Astrocyte of the hippocampus (primary cell): Measurements from ENCODE around the gene NEUROD1.
A peak's percentile ranks its signal among the peaks of the same experiment; 100 is the strongest.
"Not testable (repeated sequence)": the region's sequence is repeated elsewhere in the genome, so short reads cannot be mapped to it uniquely, and the experiment has no call there.

Source experiments
- DNase-seq: peaks from one replicate; pipeline ENCODE4 v3.0.0; 2011; ENCODE audit warnings: low read depth, low spot score

NEUROD1 gene

GRCh38 chr2:181680055-181680936 is at the start of gene NEUROD1:
NEUROD1 (minus strand) TSS chr2:181680517; CDS start chr2:181678860, 1,657 bp downstream.
- no peak for DNase-seq

GRCh38 chr2:181725476-181725875 is 45.2 kb upstream of the NEUROD1 start:
- no peak for DNase-seq

DNA sequence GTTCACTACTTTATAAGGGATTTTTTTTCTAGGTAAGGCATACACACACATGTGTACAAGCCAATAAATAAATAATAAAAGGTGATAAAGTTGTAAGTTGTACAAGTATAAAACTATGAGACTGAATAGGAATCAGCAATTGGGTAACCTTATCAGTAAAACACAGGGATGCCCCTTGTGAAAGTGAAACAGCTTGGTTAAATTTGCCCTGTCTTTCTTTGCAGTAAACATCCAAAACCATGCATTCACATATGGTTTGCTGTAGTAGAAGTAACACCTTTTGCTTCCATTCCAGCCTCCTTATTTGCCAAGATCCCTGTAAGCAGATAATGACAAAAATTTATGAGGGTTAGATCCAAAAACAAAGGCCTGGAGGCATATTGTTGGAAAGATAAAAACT is 44.3 kb upstream of the NEUROD1 start:
- DNase-seq: no peak

DNA sequence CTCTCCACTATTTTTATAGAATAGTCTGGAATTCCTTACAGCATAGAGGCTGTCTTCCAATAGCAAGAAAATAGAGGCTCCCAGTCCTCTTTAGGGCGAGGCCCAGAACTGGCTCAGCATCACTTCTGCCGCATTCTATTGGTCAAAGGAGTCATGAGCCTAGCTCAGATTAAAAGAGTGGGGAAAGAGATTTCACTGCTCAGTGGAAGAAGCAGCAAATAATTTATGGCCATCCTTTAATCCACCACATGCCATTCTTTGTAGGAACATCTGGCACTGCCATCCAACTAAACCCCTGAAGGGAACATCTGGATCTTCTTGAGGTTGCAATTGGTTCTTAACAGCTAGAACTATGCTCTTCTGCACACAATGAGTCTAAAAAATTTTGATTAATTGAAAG is 43.4 kb upstream of the NEUROD1 start:
- DNase-seq: no peak

- peak; percentile 88 for DNase-seq
Measured at GRCh38 chr2:181715033-181715630, 34.8 kb upstream of the NEUROD1 start.

GRCh38 chr2:181711051-181711450 is 30.7 kb upstream of the NEUROD1 start:
- not testable (repeated sequence) for DNase-seq

DNA sequence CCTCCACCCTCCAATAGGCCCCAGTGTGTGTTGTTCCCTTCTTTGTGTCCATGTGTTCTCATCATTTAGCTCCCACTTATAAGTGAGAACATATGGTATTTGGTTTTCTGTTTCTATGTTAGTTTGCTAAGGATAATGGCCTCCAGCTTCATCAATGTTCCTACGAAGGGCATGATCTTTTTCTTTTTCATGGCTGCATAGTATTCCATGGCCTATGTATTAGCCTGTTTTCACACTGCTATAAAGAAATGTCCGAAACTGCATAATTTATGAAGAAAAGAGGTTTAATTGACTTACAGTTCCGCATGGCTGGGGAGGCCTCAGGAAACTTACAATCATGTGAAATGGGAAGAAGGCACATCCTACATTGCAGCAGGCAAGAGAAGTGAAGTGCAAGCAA is 22.2 kb upstream of the NEUROD1 start:
- not testable (repeated sequence) for DNase-seq

GRCh38 chr2:181698223-181698622 is 17.9 kb upstream of the NEUROD1 start:
- no peak for DNase-seq

DNA sequence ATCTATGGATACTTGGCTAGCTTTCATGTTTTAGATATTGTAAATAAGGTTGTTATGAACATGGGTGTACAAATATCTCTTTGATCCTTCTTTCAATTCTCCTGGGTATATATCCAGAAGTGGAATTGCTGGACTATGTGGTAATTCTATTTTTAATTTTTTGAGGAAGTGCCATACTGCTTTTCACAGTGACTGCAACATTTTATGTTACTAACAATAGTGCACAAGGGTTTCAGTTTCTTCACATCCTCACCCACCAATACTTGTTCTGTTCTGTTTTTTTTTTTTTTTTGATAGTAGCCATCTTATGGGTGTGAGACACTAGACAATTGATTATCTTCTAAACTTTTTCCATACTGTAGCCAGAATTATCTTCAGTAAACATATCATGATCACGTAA is 17.3 kb upstream of the NEUROD1 start:
- no peak for DNase-seq

- DNase-seq: no peak
Measured at GRCh38 chr2:181697126-181697525, 16.8 kb upstream of the NEUROD1 start.

- no peak for DNase-seq
Measured at GRCh38 chr2:181694271-181694670, 14.0 kb upstream of the NEUROD1 start.

- DNase-seq: no peak
Measured at GRCh38 chr2:181690860-181691259, 10.5 kb upstream of the NEUROD1 start.

GRCh38 chr2:181686576-181687185 is 6.4 kb upstream of the NEUROD1 start:
- DNase-seq: no peak

- DNase-seq: peak; percentile 52
Measured at GRCh38 chr2:181685150-181685688, 4.9 kb upstream of the NEUROD1 start.

DNA sequence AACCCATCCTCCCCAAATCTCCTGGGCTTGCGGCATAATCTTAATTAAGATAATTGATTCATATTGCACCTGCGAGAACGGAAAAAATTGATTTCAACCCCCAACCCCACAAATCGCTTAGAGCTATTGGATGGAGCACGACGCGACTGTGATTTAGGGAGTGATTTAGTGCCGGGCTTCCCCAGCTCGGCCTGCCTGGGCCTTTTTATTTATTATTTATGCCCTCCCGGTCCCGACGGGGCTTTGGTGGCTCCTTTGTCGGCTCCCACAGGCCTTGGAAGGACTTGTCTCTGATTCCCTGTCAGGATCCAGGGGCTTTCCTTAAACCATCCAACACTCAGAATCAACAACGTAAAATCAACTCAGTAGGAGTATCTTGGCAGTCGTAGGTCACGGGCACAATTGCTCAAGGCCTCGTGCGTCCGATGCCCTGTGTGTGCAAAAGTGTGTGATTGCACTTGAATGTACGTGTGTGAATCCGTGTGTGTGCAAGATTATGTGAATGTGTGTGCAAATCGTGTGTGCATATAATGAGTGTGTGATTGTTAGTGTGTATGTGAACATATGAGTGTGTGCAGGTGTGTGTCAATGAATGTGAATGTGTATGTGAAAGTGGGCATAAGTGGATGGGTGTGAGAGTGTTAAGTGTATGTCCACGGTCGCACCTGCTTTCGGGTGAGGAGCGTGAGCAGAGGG is 4.3 kb upstream of the NEUROD1 start:
- no peak for DNase-seq

- DNase-seq: peak; percentile 66
Measured at GRCh38 chr2:181683518-181684453, 3.5 kb upstream of the NEUROD1 start.

GRCh38 chr2:181682795-181683517 is 2.6 kb upstream of the NEUROD1 start:
- DNase-seq: no peak

DNA sequence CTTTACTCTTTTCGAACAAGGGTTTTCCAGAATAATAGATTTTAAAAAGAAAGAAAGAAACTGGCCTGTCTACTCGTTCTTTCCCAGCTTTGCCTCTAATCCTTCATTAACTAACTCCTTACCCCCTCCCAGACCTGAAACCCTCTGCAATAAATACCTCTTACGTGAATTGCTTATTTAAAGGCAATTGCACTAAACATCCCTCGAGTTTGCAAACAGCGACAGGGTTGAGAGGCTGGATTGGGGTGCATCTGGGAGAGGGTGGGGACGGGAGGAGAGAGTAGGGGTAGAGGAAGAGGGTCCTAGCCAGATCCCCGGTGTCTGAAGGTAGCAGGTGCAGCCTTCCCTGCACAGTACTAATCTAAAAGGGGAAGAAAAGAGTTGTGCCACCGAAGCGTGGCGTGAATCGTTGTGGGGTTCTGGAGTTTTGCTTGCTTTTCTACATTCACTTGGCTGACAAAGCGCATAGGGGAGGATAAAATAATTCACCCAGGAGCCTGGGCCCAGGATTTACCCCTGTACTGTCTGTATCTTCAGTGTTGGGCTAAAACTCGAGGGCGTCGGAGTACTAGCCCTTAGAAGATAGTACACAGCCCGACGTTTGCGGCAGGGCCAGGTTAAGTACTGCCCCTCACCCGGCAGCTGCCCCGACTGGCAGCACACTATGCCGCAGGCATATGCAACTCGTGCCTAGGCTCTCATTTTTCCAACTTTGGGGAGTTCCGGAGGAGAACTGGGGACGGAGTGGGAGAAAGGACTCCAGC is 1.9 kb upstream of the NEUROD1 start:
- no peak for DNase-seq
